NCI-H146 (cell line): Measurements from ENCODE around the gene LRRIQ4.

Source experiments
- DNase-seq: peaks from one replicate; lab custom pipeline; 2025; lab: John Stamatoyannopoulos, UW

Gene LRRIQ4

GRCh38 chr3:169855514-169855913 lies 42.8 kb downstream of the LRRIQ4 start:
- no peak for DNase-seq

DNA sequence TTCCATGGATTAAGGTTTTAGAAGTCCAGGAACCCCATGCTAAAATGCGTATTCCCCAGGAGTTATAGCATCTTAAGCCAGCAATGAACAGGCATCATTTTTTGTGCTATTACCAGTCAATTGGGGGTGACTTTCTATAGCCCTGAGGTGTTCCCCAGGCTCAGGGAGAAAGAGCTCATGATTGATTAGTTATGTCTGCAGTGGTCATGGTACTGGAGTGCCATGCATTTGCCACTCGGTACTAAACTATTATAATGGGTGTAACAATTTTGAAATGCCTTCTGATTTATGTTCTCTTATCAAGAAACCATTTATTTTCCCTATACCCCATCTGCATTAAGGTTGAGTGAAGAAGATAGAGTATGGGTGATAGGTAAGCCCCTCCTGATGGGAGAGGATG lies 45.1 kb downstream of the LRRIQ4 start:
- no peak for DNase-seq

DNA sequence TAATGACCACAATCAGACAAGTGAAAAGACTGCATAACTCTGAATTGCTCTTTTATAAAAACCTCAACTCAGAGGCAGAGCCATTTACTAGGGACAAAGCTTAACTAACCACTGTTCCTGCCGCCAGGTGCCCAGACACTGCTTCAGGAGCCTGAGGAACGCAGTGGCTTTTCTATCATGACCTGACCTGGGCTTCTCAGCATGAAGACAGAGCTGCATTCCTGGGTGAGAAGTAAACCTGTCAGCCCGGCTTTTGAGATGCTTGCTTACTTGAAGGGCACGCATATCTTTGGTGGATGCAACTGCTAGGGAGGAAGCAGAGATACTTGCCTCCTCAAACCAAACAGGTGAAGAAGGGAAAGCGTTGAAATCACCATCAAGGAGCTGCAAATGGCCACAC lies 49.2 kb downstream of the LRRIQ4 start:
- DNase-seq = no peak

GRCh38 chr3:169863458-169863899 lies 50.8 kb downstream of the LRRIQ4 start:
- peak; percentile 71 for DNase-seq

GRCh38 chr3:169864270-169864669 lies 51.6 kb downstream of the LRRIQ4 start:
- no peak for DNase-seq

GRCh38 chr3:169865176-169865767 lies 52.6 kb downstream of the LRRIQ4 start:
- no peak for DNase-seq

DNA sequence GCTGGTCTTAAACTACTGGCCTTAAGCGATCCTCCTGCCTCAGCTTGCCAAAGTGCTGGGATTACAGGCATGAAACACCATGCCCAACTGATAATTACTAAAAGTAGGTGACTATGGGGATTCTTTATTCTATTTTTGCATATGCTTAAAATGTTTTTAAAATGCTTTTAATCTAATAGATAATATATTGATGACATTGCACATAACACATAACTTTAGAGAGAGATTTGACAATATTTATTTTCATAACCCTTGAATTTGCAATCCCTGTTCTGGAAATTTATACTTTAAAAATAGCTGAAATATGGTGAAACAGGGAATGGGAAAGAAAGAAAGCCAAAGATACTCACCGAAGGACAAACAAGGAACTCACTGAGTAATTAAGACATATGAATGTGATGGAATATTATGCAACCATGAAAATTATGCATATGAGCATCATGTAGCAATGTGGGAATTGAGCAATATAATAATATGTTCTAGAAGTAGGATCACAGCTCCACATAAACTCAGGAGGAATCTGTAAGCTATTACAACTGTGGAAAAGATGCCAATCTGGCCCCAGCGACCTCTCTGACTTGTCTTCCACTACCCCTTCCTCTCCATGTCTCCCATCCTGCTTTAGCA lies 55.0 kb downstream of the LRRIQ4 start:
- no peak for DNase-seq

DNA sequence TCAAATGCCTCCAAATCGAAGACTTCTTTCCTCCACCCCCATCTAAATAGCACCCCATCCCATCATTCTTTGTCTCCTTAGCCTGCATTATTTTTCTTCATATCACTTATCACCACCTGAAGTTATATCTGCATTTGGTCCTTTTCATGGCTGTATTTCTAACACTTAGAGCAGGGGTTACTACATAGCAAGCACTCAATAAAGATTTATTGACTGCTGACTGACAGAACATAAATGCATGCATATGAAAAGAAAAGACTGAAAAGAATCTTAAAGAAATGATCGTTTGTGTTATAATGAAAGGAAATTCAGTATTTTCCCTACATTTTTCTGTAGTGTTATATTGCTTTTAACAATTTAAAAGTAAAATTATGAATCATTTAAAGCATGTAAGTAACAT lies 55.7 kb downstream of the LRRIQ4 start:
- DNase-seq = no peak

DNA sequence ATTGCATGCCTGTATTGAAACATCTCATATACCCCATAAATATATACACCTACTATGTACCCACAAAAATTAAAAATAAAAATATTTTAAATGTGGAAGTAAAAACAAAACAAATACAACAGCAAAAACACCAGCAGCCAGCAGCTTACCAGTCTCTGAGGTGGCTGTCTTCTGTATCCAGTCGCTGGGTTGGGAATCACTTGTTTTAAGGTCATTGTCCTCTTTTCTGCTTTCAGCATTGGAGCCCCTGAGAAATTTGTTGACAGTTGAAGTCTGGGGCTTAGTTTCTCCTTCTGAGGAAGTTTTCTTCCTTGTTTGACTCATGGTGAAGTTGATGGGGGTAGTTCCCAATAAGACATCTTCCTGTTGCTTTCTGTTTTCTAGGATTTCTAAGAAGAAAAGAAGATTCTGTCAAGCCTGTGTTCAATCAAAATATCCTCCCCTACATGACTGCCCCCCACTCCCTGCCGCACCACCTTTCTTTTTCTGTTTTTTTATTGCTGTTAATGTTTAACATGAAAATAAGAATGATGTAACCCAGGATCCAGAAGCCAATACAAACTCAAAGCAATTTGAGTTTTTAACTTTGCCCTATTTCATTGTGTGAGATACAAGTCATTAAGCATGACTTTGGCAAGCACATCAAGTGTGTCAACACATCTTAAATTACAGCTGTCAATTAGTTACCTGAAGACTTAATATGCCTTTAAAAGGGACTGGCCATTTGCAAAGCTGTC lies 57.0 kb downstream of the LRRIQ4 start, which contains the start of gene LRRC31:
LRRC31 (minus strand) TSS at position 452 of the 737 bp plus-strand sequence; CDS start at position 324, 128 bp downstream.
- peak; percentile 16 for DNase-seq

DNA sequence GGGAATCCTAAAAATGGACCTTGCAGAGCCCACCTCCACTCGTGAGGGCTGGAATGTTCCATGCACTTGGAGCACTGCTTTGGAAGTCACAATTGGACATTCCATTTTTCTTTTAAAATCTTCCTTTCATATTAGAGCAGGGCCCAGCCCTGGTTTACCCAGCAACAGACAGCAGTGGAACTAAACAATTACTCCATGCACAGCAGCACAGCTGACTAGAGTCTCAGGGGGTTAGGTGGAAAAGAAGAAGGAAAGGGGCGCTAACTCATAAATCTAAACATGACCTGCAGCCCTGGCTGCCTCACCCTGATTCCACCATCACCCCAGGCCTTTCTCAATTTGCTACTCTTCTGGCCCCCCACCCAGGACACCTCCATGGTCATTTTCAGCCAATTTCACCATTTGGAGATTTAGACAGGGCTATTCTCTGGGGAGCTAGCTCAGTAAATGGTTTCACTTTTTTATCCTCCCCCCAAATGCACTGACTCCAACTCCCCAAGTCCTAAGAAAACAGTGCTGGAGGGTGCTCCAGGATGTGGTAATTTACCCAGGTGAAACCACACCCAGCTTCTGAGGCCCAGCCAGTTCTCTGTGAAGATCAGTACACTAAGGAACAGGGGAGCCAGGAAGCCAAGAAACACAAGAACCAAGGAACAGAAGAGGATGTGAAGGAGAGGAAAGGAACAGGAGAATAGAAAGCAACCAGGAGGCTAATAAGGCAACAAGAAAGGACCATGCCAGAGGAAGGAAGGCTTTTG lies 58.6 kb downstream of the LRRIQ4 start:
- DNase-seq = no peak

DNA sequence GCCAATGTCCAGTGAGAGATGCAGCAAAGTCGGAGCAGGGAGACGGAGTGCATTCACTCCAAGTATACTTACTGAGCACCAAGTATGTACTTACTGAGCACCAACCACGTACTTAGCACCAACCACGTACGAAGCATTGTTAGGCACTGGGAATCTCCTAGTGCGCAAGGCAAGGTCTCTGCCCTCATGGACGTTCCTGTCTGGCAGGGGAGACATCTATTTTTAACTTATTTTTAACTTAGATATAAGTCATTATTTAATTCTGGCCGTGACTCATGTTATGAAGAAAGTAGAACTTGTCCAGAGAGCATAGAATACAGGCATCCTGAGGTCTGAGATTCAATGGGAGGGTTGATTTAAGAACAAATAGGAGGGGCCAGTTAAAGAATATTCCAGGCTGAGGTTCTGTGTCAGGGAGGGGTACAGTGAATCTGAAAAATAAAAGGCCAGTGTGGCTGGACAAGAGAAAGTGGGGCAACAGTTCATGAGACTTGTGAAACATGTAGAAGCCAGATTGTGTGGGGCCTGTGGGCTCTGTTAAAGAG lies 66.4 kb downstream of the LRRIQ4 start:
- DNase-seq = no peak

DNA sequence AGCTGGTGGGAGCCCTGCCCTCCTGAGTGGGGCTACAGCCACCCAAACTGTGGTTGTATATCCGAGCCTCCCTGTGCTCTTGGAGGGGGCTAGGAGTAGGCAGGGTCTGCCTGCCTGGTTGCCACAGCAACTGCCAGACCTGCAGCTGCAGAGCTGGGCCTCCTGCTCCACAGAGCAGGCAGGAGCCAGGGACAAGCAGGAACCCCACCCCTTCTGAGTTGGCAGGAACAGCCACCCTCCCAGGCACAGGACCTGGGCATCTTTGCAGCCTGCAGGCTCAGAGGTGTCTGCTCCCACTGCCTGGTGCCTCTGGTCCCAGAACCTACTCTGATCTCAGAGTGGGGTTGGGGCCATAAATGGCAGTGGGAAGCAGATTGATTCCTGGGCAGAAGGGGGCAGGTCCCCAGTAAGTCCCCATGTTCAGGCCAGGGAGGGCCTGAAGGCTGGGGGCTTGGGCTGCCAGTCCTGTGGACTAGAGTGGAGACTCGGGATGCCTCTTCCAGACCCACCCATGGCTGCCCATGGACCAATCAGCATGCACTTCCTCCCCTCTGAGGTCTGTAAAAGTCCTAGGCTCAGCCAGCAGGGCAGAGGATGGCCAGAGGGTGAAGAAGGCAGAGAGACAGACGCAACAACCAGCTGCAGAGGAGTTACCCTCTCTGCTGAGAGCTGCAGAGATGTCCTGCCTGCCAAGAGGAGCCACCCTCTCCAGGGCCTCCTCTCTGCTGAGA lies 67.3 kb downstream of the LRRIQ4 start:
- no peak for DNase-seq

DNA sequence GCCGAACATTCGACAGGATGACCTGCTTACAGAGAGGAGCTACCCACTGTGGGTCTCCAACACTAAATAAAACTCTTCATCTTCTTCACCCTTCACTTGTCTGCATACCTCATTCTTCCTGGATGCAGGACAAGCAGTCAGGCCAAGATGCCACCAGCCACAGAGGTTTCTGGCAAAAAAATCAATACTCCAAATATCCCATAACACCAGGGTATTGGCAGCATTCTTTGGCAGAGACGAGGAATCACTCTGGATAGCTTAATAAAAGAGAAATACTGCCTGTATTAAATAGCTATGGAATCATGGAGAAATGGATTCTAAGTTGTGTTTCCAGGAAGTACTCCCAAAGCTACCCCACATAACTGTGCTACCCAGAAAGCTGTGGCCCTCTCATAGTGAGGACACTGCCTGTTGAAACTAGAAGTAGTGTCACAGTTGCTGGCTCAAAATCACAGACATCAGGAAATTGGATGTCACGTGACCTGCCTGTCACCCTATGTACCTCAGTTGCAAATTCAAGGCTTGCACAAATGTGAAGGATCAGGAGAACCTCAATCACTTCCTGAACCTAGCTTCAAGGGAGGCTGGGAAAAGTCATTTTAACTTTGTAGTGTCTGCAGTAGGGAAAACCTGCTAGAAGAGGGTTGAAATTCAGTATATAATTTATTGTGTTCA lies 68.0 kb downstream of the LRRIQ4 start:
- DNase-seq = no peak

GRCh38 chr3:169886671-169887070 lies 74.0 kb downstream of the LRRIQ4 start:
- no peak for DNase-seq
